OCI-LY7 (cell line): ENCODE data around the gene MCM10.

ENCODE experiments used
- EZH2phosphoT487 ChIP-seq: fragments of 200-600 bp; sonication (generic); IDR thresholded peaks from 2 replicates; pipeline ENCODE4 v1.6.1; 2018; ENCODE audit warnings: low read depth, borderline replicate concordance, mild to moderate bottlenecking, mixed run types, antibody characterized with exemption, low read length, moderate library complexity, mixed read lengths
- TF ChIP-seq, protein P1 (sequence below): fragments of 200-600 bp; sonication (generic); conservative IDR thresholded peaks from 2 replicates; pipeline ENCODE4 v1.5.1; 2014; ENCODE audit warnings: mild to moderate bottlenecking, antibody characterized with exemption, low read length, moderate library complexity, mixed read lengths

GRCh38 chr10:13224210-13224995 lies 63.0 kb downstream of the MCM10 start:
- TF ChIP-seq, protein P1, sequence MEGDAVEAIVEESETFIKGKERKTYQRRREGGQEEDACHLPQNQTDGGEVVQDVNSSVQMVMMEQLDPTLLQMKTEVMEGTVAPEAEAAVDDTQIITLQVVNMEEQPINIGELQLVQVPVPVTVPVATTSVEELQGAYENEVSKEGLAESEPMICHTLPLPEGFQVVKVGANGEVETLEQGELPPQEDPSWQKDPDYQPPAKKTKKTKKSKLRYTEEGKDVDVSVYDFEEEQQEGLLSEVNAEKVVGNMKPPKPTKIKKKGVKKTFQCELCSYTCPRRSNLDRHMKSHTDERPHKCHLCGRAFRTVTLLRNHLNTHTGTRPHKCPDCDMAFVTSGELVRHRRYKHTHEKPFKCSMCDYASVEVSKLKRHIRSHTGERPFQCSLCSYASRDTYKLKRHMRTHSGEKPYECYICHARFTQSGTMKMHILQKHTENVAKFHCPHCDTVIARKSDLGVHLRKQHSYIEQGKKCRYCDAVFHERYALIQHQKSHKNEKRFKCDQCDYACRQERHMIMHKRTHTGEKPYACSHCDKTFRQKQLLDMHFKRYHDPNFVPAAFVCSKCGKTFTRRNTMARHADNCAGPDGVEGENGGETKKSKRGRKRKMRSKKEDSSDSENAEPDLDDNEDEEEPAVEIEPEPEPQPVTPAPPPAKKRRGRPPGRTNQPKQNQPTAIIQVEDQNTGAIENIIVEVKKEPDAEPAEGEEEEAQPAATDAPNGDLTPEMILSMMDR, result no peak
- TF ChIP-seq EZH2phosphoT487, result no peak
